A204.1 (cell line): Measurements from ENCODE around the gene DIP2C.
"Not testable (repeated sequence)": the region's sequence is repeated elsewhere in the genome, so short reads cannot be mapped to it uniquely, and the experiment has no call there.

Experiments used
- FAIRE-seq: peaks from 2 replicates; lab custom pipeline; 2012; peaks lifted over from hg19 to GRCh38; lab: Jason Lieb, UNC

The DIP2C gene

DNA sequence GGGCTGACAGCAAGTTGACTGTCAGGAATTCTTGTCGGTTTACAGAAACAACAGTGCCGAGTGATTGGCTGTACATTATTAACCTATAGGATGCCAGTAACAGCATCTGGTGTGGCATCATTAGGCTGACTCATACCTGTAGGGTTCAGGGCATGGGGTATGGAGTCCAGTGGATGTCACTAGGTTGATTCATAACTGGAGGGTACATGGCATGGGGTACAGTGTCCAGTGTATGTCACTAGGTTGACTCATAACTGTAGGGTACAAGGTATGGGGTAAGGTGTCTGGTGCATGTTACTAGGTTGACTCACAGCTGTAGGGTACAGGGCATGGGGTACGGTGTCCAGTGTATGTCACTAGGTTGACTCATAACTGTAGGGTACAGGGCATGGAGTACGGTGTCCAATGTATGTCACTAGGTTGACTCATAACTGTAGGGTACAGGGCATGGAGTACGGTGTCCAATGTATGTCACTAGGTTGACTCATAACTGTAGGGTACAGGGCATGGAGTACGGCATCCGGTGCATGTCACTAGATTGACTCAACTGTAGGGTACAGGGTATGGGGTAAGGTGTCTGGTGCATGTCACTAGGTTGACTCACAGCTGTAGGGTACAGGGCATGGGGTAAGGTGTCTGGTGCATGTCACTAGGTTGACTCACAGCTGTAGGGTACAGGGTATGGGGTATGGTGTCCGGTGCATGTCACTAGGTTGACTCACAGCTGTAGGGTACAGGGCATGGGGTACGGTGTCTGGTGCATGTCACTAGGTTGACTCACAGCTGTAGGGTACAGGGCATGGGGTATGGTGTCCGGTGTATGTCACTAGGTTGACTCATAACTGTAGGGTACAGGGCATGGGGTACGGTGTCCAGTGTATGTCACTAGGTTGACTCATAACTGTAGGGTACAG, 425.1 kb downstream of the DIP2C start:
- FAIRE-seq, result not testable (repeated sequence)

DNA sequence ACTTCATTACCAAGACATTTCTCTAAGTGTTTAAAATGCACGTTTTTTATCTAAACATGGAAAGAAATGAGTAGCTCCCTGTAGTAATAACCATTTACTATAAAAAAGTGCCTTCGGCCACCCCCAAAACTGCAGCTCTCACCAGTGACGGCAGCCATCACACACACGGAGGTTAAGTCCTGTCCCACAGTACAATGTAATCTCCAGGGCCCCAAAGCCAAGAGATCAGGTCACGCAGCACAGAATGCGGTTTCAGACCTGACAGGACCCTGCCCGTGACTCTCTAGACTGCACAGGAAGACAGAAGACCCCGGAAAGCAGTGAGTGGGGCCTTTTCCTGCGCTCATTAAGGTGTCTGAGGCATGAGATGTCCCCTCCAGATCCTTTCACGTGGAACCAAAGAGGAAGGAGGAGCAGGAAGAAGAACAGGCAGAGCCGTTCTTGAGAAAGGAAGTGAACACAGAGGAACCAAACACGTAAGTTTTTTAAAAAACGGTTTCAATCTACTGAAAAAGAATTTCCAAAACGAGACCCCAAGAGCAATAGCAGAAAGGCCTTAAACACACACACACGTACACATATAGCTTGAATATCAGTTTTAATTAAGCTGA, 428.5 kb downstream of the DIP2C start:
- FAIRE-seq, result no peak

DNA sequence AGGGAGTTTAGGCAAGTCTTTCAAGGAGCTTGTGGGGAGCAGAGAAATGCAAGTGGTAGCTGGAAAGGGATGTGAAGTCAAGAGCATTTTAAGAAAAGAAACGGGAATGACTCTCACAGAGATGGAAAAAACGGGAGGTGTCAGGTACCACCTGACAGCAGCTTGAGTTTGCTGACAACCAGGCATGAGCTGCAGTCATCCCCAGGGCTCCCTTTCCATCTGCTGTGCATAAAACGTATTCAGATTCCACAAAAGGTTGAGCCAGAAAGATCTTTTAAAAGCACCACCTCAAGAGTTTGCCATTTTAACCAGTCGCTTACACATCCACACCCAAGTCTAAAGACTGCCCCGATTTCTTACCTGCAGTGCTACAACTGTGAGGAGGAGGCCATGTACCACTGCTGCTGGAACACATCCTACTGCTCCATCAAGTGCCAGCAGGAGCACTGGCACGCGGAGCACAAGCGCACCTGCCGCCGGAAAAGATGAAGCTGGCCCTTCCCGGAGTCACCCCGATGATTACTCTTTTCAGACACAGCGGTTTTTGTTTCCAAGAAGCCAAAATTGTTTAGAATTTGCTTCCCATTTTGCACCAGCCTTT, 437.4 kb downstream of the DIP2C start:
- FAIRE-seq, result no peak

DNA sequence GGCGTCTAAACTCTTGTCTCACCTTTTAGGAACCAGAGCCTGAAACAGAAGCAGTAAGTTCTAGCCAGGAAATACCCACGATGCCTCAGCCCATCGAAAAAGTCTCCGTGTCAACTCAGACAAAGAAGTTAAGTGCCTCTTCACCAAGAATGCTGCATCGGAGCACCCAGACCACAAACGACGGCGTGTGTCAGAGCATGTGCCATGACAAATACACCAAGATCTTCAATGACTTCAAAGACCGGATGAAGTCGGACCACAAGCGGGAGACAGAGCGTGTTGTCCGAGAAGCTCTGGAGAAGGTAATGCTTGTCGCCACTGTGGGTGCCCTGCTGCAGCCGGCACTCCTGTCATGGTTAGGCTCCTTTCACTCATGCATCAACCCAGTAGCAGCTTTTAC, 441.2 kb downstream of the DIP2C start:
- FAIRE-seq, result no peak

DNA sequence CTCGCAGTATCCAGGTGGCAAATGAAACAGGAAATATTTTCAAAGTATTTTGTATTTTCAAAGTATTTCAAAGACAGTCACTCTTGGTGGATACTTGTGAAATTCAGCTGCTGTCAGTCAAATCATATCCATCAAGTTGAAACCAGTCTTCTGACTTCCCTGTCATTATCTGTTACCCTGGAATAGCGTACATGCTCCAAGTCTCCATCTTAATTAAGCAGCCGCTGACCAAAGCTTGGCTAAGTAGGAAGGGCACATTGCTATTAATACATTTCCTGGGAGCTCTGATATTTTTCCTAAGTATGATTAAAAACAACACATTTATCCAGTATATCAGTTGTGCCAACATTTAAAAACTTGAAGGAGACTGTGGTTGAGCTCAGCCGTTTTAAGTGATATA, 442.0 kb downstream of the DIP2C start:
- FAIRE-seq, result no peak

DNA sequence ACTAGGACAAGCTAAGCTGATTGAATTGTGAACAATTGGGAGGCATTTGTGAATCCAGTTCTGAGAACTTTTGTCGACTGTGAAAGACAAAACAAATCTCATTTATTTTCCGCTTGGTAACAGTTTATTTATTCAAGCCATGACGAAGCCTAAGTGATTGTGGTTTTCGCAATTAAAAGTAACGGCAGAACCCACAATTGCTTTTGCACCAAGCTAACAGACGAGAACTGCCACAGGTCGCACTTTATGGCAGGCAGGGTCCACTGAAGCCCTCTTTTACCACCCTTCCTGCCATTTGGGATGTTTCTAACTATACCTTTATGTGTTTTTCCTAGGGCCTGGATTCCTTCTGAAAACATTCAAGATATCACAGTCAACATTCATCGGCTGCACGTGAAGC, 443.0 kb downstream of the DIP2C start:
- FAIRE-seq, result no peak

DNA sequence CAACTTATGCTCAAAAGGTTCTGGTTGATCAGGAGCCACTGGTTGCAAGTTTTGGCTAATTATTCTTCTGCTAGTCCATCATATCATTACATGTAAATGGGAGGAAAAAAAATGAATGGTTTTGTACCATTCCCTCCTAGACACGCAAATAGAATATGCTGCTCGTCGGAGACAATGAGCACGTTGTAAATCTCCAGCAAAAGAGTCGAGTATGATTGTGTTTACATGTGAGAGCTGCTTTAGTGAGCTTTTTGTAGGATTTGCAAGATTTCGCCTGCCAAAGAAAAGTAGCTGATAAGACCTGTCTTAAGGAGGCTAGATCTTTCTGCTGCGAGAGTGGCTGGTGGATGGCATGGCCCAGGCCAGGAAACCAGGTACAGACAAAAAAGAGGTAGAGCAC, 445.2 kb downstream of the DIP2C start:
- no peak for FAIRE-seq

DNA sequence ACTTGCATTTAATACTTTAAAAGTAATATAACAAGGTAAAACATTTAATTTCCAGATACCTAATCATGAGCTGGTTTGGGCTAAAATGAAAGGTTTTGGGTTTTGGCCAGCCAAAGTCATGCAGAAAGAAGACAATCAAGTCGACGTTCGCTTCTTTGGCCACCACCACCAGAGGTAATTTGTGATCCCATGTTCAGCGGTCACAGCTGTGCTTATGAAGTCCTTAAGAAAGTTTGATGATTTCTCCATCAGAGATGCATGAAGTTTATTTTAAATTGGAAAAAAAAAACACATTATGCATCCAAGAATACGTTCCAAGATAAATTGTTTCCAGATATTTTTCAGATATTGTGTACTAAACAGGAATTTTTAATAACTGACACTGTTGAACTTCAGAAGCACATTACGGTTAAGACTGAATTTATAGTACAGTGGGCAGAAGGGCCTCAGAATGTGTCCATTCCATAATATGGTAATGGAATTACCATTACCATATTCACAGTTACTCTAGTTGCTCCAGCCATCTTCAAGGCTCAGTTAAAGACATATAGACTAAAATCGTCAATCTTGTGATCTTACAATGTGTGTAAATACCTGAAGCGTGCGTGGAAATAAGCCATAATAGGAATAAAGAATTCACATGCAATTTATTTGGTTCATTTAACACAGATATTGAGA, 447.4 kb downstream of the DIP2C start:
- no peak for FAIRE-seq

DNA sequence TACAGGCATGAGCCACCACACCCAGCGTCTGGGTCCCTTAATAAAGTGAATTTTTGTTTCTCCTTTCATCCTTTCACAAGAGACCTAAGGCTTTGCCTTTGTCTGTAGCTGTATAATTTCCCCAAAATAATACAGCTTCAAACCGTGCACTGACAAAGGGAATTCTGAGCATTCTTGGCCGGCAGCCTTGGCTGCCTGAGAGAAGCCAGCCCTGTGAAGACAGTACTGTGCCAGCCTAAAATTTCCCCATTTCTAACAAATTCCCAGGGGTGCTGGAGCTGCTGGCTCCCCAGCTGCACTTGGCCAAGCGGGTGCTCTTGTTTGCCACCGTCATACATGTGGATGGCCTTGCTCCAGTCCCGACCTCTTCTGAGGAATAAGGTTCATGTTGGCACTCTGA, 448.0 kb downstream of the DIP2C start:
- FAIRE-seq, result no peak

DNA sequence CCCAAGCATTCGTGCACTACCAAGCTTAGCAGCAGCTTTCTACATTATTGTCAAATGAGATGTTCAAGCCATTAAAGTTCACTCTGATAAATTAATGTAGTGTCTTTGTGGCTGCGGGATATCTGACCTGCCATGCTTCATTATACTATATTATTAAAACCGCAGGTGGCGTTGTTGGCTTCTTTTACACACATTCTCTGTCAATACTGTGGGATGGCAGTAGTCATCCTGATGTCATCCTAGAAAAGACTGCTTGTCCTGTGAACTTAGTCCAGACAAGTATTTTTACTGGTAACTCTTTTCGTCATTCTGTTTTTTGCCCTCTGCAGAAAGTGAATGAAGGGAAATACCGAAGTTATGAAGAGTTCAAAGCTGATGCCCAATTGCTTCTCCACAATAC, 450.4 kb downstream of the DIP2C start:
- FAIRE-seq, result no peak

DNA sequence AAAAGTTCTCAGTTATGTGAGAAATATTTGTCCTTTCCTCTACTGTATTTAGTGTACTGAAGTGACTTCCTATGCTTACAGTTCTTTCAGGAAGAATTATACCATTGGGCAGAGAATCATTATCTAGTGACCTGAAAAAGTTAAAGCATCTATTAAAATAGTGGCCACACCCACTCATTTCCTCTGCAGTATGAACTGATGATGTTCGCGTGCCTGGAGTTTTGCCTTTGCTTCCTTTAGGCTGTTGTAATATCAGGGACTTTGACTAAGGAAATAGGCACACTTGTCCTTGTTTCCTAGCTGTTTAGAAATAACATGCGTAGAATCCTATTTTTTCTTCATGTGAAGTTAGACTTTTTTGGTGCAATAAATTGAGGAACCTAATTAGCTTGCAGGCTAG, 453.6 kb downstream of the DIP2C start:
- FAIRE-seq, result no peak

DNA sequence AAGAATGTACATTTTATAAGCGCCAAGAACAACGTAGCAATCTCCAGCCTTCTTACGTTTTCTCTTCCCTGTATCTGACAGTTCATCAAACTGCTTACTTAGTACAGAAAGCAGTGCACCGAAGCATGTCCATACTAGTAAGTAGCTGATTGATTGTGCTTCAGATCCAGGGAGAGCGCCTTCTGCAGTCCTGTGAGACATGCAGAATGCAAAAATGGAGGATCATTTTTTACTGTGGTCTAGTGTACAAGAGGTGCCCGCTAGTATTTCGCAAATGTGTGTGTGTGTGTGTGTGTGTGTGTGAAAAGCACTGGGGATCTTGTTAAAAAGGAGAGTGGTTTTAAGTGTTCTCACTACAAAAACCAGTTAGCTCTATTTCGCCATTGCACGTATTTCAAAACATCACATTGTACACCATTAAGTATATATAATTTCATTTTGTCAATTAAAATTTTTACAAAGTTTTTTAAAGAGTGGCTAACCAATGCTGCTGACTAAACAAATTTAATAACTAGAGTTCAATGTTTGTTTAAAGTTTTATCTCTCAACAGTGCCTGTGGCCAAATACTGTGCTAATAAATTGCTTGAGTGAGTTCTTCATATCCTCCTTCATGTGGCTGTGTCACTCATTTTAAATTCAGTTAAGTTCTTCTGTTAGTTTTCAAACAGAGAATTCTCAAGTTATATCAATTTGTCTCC, 454.6 kb downstream of the DIP2C start:
- no peak for FAIRE-seq

DNA sequence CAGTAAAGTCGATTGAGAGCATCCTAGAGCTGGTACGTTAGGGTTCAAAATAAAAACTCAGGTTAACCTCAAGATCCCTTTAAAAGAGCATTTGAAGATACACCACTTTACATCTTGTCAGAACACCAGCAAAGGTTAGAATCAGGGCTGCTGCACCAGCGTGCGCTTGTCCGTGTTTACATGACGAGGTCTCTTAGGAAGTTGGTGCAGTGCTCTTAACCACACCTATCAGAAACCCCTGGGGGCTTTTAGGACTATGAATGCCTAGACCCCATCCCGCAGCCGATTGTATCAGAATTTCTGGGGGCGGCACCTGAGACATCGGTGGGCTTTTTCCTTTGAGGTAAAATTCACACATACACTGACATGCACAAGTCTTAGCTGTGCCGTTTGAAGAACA, 456.6 kb downstream of the DIP2C start:
- FAIRE-seq, result no peak

DNA sequence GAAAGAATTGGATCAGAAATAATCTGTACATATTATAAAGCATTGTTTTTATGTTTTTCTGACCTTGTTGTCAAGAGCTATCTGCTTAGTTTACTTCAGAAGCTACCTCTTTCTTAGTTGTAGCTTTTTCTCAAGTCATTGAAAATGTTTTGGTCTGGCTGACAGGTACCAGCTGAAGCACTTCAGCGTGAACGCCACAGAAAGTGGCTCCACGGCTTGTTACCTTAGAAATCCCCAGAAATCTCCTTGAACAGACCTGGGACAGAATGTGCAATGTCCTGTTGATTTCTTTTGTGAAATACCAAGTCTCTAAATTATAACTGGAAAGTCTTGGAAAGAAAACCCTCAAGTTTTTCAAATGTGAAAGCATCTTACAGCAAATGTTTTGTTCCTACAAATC, 457.4 kb downstream of the DIP2C start:
- FAIRE-seq, result no peak

DNA sequence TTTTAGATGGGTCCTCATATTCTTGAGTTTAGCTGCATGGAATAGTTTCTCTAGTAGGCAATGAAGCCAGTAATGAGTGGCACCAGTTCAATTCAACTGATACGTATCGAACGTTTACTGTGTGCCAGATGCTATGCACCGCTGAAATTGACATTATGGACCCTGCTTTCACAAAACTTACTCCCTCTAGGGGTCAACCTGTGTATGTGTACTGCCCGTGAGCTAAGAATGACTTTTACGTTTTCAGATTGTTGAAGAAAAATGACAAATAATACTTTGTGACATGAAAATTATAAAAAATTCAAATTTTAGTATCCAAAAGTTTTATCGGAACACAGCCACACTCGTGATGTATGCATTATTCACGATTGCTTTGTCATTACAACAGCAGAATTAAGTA, 458.7 kb downstream of the DIP2C start:
- no peak for FAIRE-seq

DNA sequence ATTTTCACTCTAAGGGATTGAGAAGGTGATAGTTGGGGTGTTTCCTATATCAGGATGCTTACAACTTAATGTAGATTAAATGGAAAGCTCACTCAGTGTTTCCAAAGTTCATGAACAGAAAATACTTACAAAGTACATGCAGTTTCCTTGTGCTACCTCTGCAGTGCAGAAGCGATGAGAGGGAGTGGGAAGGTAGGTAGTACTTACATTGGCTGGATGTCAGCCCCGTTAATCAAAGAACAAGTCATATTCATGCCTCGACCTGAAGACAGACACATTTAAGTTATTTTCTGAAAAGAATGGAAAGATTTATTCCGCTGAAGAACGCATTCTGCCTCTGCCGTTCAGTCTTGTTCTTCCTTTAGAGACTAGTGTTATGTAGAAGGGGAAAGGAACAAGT, 461.1 kb downstream of the DIP2C start:
- FAIRE-seq, result no peak

DNA sequence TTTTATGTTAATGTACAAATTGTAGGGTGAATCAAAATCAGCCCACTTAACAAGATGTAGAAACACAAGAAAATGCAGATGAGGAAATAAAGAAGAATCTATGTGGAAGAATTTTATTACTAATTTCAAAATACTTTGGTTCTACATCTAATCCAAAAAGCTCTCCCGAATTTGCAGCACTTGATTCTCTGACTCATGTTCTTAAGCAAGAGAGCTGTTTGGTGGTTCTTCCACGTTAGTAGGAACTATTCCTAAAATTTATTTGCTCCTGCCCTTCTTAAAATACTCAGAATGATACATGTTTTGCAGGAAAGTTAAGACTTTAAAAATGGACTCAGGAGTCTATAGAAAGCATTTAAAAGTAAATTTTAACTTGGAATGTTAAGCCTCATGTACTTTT, 462.5 kb downstream of the DIP2C start:
- FAIRE-seq, result no peak

DNA sequence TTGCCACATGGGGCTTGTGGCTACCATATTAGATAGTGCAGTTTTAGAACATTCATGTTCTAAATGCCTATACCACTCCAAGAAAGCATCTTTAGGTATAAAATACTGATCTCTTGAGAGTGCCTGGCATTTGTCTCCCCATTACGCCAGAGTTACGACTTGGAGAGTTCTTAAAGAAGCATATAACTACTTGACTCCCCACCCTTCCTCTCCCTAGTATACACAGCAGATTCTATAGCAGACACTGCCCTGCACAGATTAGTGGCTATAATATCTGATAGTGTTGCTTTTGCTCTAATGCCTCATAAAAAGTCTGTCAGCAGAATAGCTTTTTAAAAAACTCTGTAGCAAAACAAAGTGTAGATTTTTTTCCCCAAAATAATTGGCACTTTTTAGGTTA, 463.4 kb downstream of the DIP2C start:
- no peak for FAIRE-seq

DNA sequence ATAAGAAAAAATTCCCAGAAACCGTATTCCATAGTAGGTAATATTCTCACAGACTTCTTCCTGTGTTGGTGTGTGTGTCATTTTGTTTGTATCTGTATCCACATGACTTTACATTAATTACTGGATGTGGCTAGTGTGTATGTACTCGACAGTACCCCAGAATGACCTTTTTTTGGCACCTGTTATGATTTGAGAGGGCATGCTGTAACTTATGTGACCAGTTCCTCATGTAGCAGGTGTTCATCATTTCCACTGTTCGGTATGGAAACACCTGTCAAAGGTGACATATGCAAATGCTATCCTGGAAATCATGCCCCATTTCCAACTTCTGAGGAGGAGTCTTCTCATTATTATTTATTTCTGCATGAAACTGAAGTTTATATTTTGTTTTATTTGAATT, 464.9 kb downstream of the DIP2C start:
- no peak for FAIRE-seq
